H1 (cell line): ENCODE data around the gene ZNF626.

Experiments
- ATF2 ChIP-seq: IDR thresholded peaks from 2 replicates; pipeline ENCODE4 v1.6.1; 2012; ENCODE audit warnings: low read length, inconsistent platforms
- FOSL1 ChIP-seq: IDR thresholded peaks from 2 replicates; pipeline ENCODE4 v1.6.1; 2011; ENCODE audit warnings: mild to moderate bottlenecking, low read depth, low read length, moderate library complexity; ENCODE audit not compliant: insufficient read depth
- SRF ChIP-seq: IDR thresholded peaks from 2 replicates; pipeline ENCODE4 v1.6.1; 2011; ENCODE audit warnings: mild to moderate bottlenecking, low read depth, low read length, moderate library complexity
- TF ChIP-seq, protein P1 (sequence below), 3 experiments: IDR thresholded peaks; 1 replicate in 2 of 3; 2 replicates in 1 of 3; pipeline versions ENCODE4 v1.5.1 to v1.6.1; 2011; ENCODE audit warnings: low read length in 3 of 3, mild to moderate bottlenecking in 3 of 3, inconsistent platforms in 2 of 3, low read depth in 1 of 3, moderate library complexity in 1 of 3; ENCODE audit not compliant: insufficient read depth in 1 of 3; ENCODE audit errors: control extremely low read depth in 1 of 3

DNA sequence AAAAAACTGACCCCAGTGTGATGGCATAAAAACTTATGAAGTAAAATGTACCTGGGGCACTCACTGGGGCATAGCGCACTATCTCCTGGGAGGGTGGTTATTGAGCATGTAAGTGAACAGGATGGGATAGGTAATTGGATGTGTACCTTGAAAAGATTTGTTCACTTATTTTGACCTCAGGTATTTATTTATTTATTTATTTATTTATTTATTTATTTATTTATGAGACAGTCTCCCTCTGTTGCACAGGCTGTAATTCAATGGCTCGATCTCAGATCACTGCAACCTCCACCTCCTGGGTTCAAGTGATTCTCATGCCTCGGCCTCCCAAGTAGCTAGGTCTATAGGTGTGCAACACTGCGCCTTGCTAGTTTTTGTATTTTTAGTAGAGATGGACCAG, 5.9 kb upstream of the ZNF626 start:
- TF ChIP-seq FOSL1: no peak
- TF ChIP-seq ATF2: no peak
- TF ChIP-seq, protein P1, sequence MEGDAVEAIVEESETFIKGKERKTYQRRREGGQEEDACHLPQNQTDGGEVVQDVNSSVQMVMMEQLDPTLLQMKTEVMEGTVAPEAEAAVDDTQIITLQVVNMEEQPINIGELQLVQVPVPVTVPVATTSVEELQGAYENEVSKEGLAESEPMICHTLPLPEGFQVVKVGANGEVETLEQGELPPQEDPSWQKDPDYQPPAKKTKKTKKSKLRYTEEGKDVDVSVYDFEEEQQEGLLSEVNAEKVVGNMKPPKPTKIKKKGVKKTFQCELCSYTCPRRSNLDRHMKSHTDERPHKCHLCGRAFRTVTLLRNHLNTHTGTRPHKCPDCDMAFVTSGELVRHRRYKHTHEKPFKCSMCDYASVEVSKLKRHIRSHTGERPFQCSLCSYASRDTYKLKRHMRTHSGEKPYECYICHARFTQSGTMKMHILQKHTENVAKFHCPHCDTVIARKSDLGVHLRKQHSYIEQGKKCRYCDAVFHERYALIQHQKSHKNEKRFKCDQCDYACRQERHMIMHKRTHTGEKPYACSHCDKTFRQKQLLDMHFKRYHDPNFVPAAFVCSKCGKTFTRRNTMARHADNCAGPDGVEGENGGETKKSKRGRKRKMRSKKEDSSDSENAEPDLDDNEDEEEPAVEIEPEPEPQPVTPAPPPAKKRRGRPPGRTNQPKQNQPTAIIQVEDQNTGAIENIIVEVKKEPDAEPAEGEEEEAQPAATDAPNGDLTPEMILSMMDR (IDR thresholded peaks at IDR 0.05; ENCODE audit: control extremely low read depth in 1 of 3, insufficient read depth in 1 of 3, low read depth in 1 of 3, low read length in 3 of 3): no peak
- no peak for TF ChIP-seq SRF
